Thoracic aorta (tissue), 2 donors: ENCODE results near the gene SCRN1. TPM values are rescaled to one million over a fixed set of nuclear protein-coding genes. Genes with fewer than 3 reads are reported as not detected.

Experiments used
- ATAC-seq: fragments of 150-250 bp; one replicate; pipeline ENCODE4 v1.8.0; 2017; ENCODE audit warnings: low read depth; ENCODE audit not compliant: insufficient number of reproducible peaks, low FRiP score
- DNase-seq: peaks from one replicate; pipeline ENCODE4 v3.0.0-alpha.2; 2020; ENCODE audit warnings: low spot score
- H3K27ac ChIP-seq, 2 donors: fragments of 200-600 bp; sonication (generic); 1 replicate in 1 of 2; 2 replicates in 1 of 2; pipeline ENCODE4 v1.5.1; 2016; ENCODE audit warnings: mild to moderate bottlenecking in 2 of 2, moderate library complexity in 2 of 2
- H3K27me3 ChIP-seq: fragments of 200-600 bp; sonication (generic); replicated peaks from 2 replicates; pipeline ENCODE4 v1.6.0; 2016; ENCODE audit warnings: mild to moderate bottlenecking; ENCODE audit not compliant: insufficient read depth
- H3K36me3 ChIP-seq: fragments of 200-600 bp; sonication (generic); one replicate; pipeline ENCODE4 v1.5.1; 2016
- H3K4me1 ChIP-seq, 2 donors: fragments of 200-600 bp; sonication (generic); 1 replicate in 1 of 2; 2 replicates in 1 of 2; pipeline versions ENCODE4 v1.5.1 to v1.6.0; 2016; ENCODE audit warnings: low read depth in 2 of 2, mild to moderate bottlenecking in 1 of 2; ENCODE audit not compliant: control insufficient read depth in 1 of 2
- H3K4me3 ChIP-seq: fragments of 200-600 bp; sonication (generic); 2 replicates; pipeline ENCODE4 v1.5.1; 2016; ENCODE audit warnings: mild to moderate bottlenecking
- H3K9me3 ChIP-seq: fragments of 200-600 bp; sonication (generic); 2 replicates; pipeline ENCODE4 v1.5.1; 2016
- total RNA-seq, 2 donors: library from RNA; depleted of rRNA; stranded (reverse); fragments of >200 nt; gene quantifications; one replicate each; pipeline versions ENCODE4 v1.1.0 to v1.2.3, GENCODE V29; 2016
- TF ChIP-seq, protein P1 (sequence below): fragments of 200-600 bp; sonication (generic); IDR thresholded peaks from one replicate; pipeline ENCODE4 v1.5.1; 2019; ENCODE audit warnings: antibody characterized with exemption

Gene SCRN1
- total RNA-seq, 2 donors from 2014 or later: 58.1 to 75.3 TPM

DNA sequence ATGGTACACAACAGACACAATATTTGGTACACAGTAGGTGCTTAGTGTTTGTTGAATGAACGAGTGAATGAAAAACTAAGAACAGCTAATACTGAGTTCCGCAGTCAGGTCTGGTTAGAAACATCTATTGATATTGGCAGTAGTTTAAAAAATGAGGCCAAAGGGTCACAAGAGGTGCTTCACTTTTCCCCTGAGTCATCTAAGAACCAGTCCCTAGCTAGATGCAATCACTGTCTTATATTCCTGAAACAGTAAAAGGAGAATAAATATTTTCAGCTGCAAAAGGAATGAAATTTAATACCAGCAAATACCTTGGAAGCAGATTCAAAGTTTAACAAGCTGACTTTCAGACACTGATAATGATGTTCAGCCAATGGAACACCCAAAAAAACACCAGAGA is 54.5 kb downstream of the SCRN1 start:
- H3K27ac ChIP-seq: no peak overlapping the region
- no peak overlapping the region for H3K4me3 ChIP-seq
- DNase-seq (no peak), ATAC-seq (no peak)
- no peaks in the 10 kb centered on the region for H3K27me3 ChIP-seq
- H3K4me1 ChIP-seq: no peaks in the 10 kb centered on the region
- TF ChIP-seq, protein P1, sequence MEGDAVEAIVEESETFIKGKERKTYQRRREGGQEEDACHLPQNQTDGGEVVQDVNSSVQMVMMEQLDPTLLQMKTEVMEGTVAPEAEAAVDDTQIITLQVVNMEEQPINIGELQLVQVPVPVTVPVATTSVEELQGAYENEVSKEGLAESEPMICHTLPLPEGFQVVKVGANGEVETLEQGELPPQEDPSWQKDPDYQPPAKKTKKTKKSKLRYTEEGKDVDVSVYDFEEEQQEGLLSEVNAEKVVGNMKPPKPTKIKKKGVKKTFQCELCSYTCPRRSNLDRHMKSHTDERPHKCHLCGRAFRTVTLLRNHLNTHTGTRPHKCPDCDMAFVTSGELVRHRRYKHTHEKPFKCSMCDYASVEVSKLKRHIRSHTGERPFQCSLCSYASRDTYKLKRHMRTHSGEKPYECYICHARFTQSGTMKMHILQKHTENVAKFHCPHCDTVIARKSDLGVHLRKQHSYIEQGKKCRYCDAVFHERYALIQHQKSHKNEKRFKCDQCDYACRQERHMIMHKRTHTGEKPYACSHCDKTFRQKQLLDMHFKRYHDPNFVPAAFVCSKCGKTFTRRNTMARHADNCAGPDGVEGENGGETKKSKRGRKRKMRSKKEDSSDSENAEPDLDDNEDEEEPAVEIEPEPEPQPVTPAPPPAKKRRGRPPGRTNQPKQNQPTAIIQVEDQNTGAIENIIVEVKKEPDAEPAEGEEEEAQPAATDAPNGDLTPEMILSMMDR: no peak
- peaks cover 44% of the 10 kb centered on the region for H3K36me3 ChIP-seq
- no peaks in the 10 kb centered on the region for H3K9me3 ChIP-seq

DNA sequence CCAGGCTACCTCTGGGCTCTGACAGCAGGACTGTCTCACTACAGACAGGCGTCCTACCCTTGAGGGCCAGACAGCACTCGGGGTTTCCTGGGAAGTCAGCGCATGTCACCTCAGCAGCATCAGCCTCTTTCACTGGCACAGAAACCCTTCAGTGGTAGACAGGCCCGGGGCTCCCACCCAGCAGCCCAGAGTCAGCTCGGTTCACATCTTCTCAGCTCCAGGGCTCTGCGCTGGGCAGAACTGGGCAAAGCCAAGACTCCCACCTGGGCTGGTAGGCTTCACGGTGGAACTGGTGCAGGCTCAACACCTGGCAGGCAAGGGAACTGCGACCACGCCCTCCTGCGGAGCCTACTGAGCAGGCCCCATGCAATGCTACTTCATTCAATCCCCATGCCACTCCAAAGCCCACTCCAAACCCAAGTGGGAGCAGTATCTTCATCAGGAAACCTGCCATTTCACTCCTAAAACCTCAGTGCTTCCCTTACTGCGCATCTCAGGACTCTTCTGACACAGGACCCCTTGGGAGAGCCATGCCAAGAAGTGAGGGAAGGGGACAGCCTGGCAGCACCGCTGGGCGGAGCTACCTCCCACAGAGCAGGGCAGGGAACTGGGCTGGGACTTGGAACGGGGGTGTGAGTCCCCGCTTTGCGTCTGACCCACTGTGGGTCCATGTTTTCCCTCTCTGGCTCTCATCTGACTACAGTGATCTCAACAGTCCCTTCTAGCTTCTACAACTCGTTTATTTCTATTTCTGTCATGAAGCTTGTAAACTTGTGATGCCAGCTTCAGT is 60.4 kb downstream of the SCRN1 start:
- Histone ChIP-seq H3K27me3 (no peaks in the 10 kb centered on the region), H3K27ac (no peak overlapping the region), H3K36me3 (peaks cover 24% of the 10 kb centered on the region), H3K4me3 (no peak overlapping the region), H3K4me1 (no peaks in the 10 kb centered on the region), H3K9me3 (no peaks in the 10 kb centered on the region)
- no peak for ATAC-seq
- no peak for DNase-seq
- TF ChIP-seq, protein P1: no peak

GRCh38 chr7:29926741-29927140 is 62.9 kb downstream of the SCRN1 start:
- H3K4me1 ChIP-seq: no peaks in the 10 kb centered on the region
- peaks cover 34% of the 10 kb centered on the region for H3K36me3 ChIP-seq
- H3K27ac ChIP-seq: no peak overlapping the region
- H3K27me3 ChIP-seq: no peaks in the 10 kb centered on the region
- H3K4me3 ChIP-seq: no peak overlapping the region
- H3K9me3 ChIP-seq: no peaks in the 10 kb centered on the region
- no peak for DNase-seq
- ATAC-seq: no peak
- TF ChIP-seq, protein P1: no peak

DNA sequence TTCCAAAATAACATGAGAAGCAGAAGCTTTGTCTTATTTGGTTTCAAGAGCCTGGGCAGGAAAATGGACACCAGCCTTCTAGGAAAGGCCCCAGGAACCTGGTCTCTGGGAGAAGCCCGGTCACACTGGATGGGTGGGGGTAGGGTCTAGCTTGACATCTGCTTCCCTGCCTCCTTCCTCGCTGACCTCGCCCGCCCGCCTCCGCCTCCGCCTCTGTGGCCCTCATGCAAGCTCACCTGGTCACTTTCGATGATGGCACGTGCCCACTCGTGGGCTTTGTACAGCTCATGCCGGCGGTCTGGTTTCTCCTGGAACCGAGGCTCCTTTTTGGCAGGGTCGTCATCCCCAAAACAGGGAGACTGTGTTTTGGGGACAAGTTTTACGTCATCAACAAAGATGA is 63.4 kb downstream of the SCRN1 start:
- no peak for ATAC-seq
- Histone ChIP-seq H3K4me3 (no peak overlapping the region), H3K36me3 (peaks cover 34% of the 10 kb centered on the region)

DNA sequence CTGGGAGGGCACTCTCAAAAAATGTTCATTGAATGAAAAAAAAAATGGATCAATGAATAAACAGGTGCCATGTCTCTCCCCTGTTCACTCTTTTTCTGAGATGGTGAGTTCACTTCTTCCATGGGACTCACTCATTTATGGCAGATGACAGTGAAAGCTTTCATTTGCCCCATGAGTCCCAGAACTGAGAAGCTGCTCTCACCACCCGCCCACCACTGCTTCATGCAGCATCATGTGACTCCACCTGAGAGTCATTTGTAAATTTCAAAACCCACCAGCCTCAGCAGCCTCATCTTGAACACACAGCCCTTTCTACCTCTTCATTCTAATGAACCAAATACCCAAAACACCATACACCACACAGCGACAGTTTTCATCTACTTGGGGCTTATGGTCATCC is 64.9 kb downstream of the SCRN1 start:
- no peak overlapping the region for H3K4me3 ChIP-seq
- H3K36me3 ChIP-seq: peaks cover 40% of the 10 kb centered on the region
- TF ChIP-seq, protein P1: no peak
- H3K4me1 ChIP-seq: no peaks in the 10 kb centered on the region
- no peaks in the 10 kb centered on the region for H3K27me3 ChIP-seq
- DNase-seq: no peak
- H3K27ac ChIP-seq: no peak overlapping the region
- no peaks in the 10 kb centered on the region for H3K9me3 ChIP-seq
- ATAC-seq: no peak

More for the DNA sequence above, 63.4 kb downstream of the SCRN1 start:
- no peak overlapping the region for H3K27ac ChIP-seq
- no peaks in the 10 kb centered on the region for H3K4me1 ChIP-seq
- DNase-seq: no peak
- H3K27me3 ChIP-seq: no peaks in the 10 kb centered on the region
- TF ChIP-seq, protein P1: no peak
- H3K9me3 ChIP-seq: no peaks in the 10 kb centered on the region
